Pancreas (tissue), 10 donors: ENCODE results near the gene GGA1. TPM values are rescaled to one million over a fixed set of nuclear protein-coding genes. Genes with fewer than 3 reads are reported as not detected.

Experiments
- ATAC-seq, 4 donors: fragments of 200-7000 bp; cut with Tn5 transposase; one replicate each; pipeline versions ENCODE4 v1.8.0 to v1.9.1; 2020; ENCODE audit warnings: mild to moderate bottlenecking in 4 of 4, moderate library complexity in 4 of 4
- DNase-seq, 6 donors: peaks; one replicate each; pipeline ENCODE4 v3.0.0-alpha.2; 2020
- FAIRE-seq: peaks from 2 replicates; lab custom pipeline; 2012; peaks lifted over from hg19 to GRCh38; lab: Jason Lieb, UNC
- H3K27ac ChIP-seq, 4 donors: fragments of 200-600 bp; sonication (generic); 1 replicate in 3 of 4; 2 replicates in 1 of 4; pipeline versions ENCODE4 v1.5.0 to v1.8.0; 2020
- H3K27me3 ChIP-seq, 4 donors: fragments of 200-600 bp; one replicate each; pipeline ENCODE4 v1.8.0; 2021
- H3K36me3 ChIP-seq, 3 donors: fragments of 200-600 bp; sonication (generic) in 1 of 3; one replicate each; pipeline versions ENCODE4 v1.5.0 to v1.8.0; 2020 to 2021
- H3K4me1 ChIP-seq, 3 donors: fragments of 200-600 bp; one replicate each; pipeline ENCODE4 v1.8.0; 2021
- H3K4me3 ChIP-seq, 4 donors: fragments of 200-600 bp; sonication (generic) in 2 of 4; one replicate each; pipeline versions ENCODE4 v1.5.0 to v1.8.0; 2020 to 2021
- H3K9me3 ChIP-seq, 4 donors: fragments of 200-600 bp; one replicate each; pipeline ENCODE4 v1.8.0; 2021
- CTCF ChIP-seq, 4 donors: fragments of 200-600 bp; sonication (generic) in 3 of 4; IDR thresholded peaks; one replicate each; pipeline versions ENCODE4 v1.5.0 to v1.8.0; 2021; ENCODE audit warnings: antibody characterized with exemption in 4 of 4
- whole genome bisulfite sequencing, 2 donors: extraction: QIAGEN DNeasy Blood & Tissue Kit; methylation state at CpG; one replicate each; pipeline ENCODE4 v1.1.7; 2013; 5-methylcytosine and 5-hydroxymethylcytosine counted together
- intact Hi-C, 3 donors: fragments of 100-400 bp; cut with DNase I; formaldehyde crosslinking; loops; one replicate each; pipeline versions ENCODE4 v1.11.1 to v1.14.2; 2022
- polyA plus RNA-seq, 2 donors: library from polyadenylated mRNA; stranded (reverse); fragments of 200-250 nt; gene quantifications; one replicate each; pipeline ENCODE4 v1.2.3, GENCODE V29; 2013
- total RNA-seq, 6 donors: library from RNA; stranded (reverse); fragmentation: NEBNext Ultra II Directional in 4 of 6; extraction: Animal tissue kit (Norgen Biotek cat#: 25700) in 4 of 6; gene quantifications; one replicate each; pipeline versions ENCODE4 v1.2.1 to v1.2.4, GENCODE V29; 2021 to 2023
- donor health status: healthy with polysubstance abuse.
- donor health status: DM: no; HTN: no; CAD: no; lungs with moderate emphysema.
- donor health status: DM: no; HTN: no; CAD: no.
- donor health status: control.
- donor health status: control.
- donor health status: Bipolar disorder and iron deficiency.
- donor health status: DM: yes; HTN: yes; CAD: no.
- donor health status: DM: no; HTN: no; CAD: no.
- donor health status: DM: no; HTN: no; CAD: no.
- donor health status: DM: yes; HTN: yes; CAD: no.

The GGA1 gene
- total and polyA plus RNA-seq, 8 donors, result 17.9 to 84.9 (median 23.9) TPM

DNA sequence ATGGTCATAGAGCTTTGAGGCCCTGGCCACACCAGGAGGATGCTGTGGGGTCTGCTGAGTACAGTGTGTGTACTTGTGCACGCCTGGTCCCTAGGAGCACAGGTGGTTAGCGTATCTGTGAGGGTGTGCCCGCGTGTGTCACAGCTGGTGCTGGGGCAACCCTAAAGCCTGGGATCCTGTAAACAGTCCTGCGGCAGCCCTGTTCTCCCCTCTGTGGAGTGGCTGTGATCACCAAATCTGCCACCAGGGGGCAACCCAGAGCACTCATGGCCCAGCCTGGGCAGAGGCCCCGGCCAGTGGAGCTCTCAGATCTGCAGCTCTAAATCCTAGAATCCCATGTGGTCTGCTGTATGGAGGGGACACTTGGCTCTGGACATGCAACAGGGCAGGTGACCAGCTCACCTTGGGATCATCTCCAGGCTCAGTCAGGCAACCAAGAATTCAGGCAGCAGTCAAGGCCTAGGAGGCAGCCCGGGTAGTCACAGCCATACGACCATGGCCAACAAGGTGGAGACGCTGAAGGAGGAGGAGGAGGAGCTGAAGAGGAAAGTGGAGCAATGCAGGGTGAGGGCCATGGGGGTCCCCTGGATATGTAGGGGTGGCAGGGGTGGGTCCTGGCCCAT lies 34.7 kb downstream of the GGA1 start:
- FAIRE-seq (no peak), DNase-seq (peak; percentile 70 to 98 (median 90)), ATAC-seq (peak; percentile 72 to 84 (median 82))
- 32 to 33% methylated on average over 9 of the region's 9 CpGs for WGBS, 2 donors
- H3K27ac ChIP-seq, result no peak overlapping the region
- H3K36me3 ChIP-seq, result no peaks in the 10 kb centered on the region
- no peaks in the 10 kb centered on the region for H3K9me3 ChIP-seq
- peaks cover 0 to 12% (median 5%) of the 10 kb centered on the region in 3 donors for H3K4me1 ChIP-seq
- TF ChIP-seq CTCF (IDR thresholded peaks at IDR 0.05), result peak; percentile 92 to 95 (median 93)
- no peaks in the 10 kb centered on the region for H3K27me3 ChIP-seq
- no peak overlapping the region for H3K4me3 ChIP-seq
- intact Hi-C loops, result loop anchor here in 2 of 3 donors (5.0 to 10.0 kb wide), 2 partner anchors 39 to 151 kb away; no protein-coding TSS in a partner anchor

- Histone ChIP-seq H3K27me3 (no peaks in the 10 kb centered on the region), H3K9me3 (no peaks in the 10 kb centered on the region), H3K27ac (peak overlapping the region in 3 of 4 donors; percentile 22 to 50 (median 34)), H3K4me1 (no peaks in the 10 kb centered on the region), H3K4me3 (no peak overlapping the region), H3K36me3 (no peaks in the 10 kb centered on the region)
- WGBS, 2 donors, result 94 to 95% methylated on average over 9 of the region's 9 CpGs
- no peak for ATAC-seq
- FAIRE-seq, result no peak
- DNase-seq, result peak in 1 of 6 donors; percentile 26
- TF ChIP-seq CTCF (IDR thresholded peaks at IDR 0.05), result no peak
- intact Hi-C loops, result loop anchor here in 1 of 3 donors (10.0 kb wide), 1 partner anchor 147 kb away; no protein-coding TSS in a partner anchor
Observed at GRCh38 chr22:37647317-37647716, 38.7 kb downstream of the GGA1 start.

DNA sequence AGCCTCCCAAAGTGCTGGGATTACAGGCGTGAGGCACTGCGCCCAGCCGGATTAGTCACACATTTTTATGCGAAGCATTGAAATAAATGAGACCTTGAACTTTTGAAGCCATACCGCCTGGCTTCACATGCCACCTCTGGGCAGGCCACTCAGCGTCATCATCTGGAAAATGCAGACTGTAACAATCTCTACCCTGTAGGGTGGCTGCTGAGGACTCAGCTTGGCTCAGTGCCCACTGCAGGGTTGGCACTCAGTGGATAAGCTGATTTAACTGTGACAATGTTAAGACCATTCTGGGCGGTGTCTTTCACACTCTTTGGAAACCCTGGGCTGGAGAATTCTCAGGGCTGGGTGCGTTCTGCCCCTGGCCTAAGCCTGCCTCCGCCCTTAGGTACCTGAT lies 39.3 kb downstream of the GGA1 start:
- ATAC-seq, result peak; percentile 62 to 83 (median 66)
- Histone ChIP-seq H3K9me3 (no peaks in the 10 kb centered on the region), H3K4me1 (no peaks in the 10 kb centered on the region), H3K27me3 (no peaks in the 10 kb centered on the region), H3K36me3 (no peaks in the 10 kb centered on the region), H3K27ac (peak overlapping the region; percentile 22 to 50 (median 32)), H3K4me3 (no peak overlapping the region)
- FAIRE-seq, result no peak
- peak in 4 of 6 donors; percentile 69 to 79 (median 74) for DNase-seq
- intact Hi-C loops, result loop anchor here in 1 of 3 donors (10.0 kb wide), 1 partner anchor 147 kb away; no protein-coding TSS in a partner anchor
- no peak for TF ChIP-seq CTCF (IDR thresholded peaks at IDR 0.05)
- 56 to 64% methylated on average over 9 of the region's 9 CpGs for WGBS, 2 donors

DNA sequence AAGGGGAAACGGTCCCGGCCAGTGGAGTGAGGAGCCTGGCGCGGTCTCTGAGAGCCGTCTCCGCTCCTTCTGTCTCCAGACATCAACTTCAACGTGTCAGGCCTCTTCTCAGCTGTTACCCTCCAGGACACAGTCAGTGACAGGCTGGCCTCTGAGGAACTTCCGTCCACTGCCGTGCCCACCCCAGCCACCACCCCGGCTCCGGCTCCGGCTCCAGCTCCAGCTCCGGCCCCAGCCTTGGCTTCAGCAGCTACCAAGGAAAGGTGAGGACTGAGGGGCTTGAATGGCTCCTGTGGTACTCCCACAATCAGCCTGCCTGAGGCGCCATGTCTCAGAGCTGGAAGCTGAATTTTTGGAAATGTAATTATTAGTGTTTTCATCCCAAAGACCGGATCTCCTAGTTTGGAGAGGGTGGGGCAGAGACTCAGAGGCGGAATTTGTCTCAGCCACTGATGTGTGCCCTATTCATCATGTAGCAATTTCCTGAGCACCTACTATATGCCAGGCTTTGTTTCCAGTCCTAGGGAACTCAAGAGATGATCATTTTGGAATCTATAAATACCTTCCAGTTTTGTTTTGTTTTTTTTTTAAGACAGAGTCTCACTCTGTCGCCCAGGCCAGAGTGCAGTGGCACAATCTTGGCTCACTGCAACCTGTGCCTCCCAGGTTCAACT lies 42.0 kb downstream of the GGA1 start:
- WGBS, 2 donors, result 92 to 97% methylated on average over 15 to 17 of the region's 17 CpGs
- intact Hi-C loops, result no loop called here
- no peaks in the 10 kb centered on the region for H3K27me3 ChIP-seq
- no peak for ATAC-seq
- H3K9me3 ChIP-seq, result no peaks in the 10 kb centered on the region
- H3K36me3 ChIP-seq, result no peaks in the 10 kb centered on the region
- no peak overlapping the region for H3K27ac ChIP-seq
- no peak overlapping the region for H3K4me3 ChIP-seq
- DNase-seq, result no peak
- FAIRE-seq, result no peak
- TF ChIP-seq CTCF (IDR thresholded peaks at IDR 0.05), result no peak
- H3K4me1 ChIP-seq, result no peaks in the 10 kb centered on the region
